GM12878 (cell line): Measurements from ENCODE around the gene GAREM2. TPM values are rescaled to one million over a fixed set of nuclear protein-coding genes. Genes with fewer than 3 reads are reported as not detected.

Source experiments
- ATAC-seq: fragments of 200-7000 bp; cut with Tn5 transposase; 3 replicates; pipeline ENCODE4 v1.9.1; 2020; ENCODE audit warnings: mild to moderate bottlenecking, moderate library complexity
- BruUV-seq: library from RNA; stranded (reverse); fragments of 400-500 nt; replicated peaks from 2 replicates; lab custom pipeline; 2021; lab: Mats Ljungman, UMichigan
- CTCF ChIA-PET: fragments of 300-600 bp; sonication (Branson Sonifier 250); formaldehyde crosslinking; extraction: SDS; loops from one replicate; lab custom pipeline; 2021; ENCODE audit warnings: inconsistent platforms; lab: Yijun Ruan, JAX
- POLR2A ChIA-PET: fragments of 350-600 bp; formaldehyde crosslinking; extraction: SDS; loops from one replicate; lab custom pipeline; 2021; ENCODE audit warnings: inconsistent platforms; lab: Charles Lee
- RAD21 ChIA-PET: fragments of 300-600 bp; sonication (Branson Sonifier 250); formaldehyde crosslinking; loops from one replicate; lab custom pipeline; 2023; ENCODE audit warnings: antibody characterized with exemption; ENCODE audit not compliant: unreplicated experiment; lab: Charles Lee
- SMC1A ChIA-PET: fragments of 300-600 bp; sonication (Branson Sonifier 250); formaldehyde crosslinking; loops from one replicate; lab custom pipeline; 2023; ENCODE audit not compliant: unreplicated experiment, uncharacterized antibody; lab: Charles Lee
- DNase-seq: peaks from one replicate; pipeline ENCODE4 v3.0.0-alpha.2; 2011; ENCODE audit warnings: low read depth, low spot score
- FAIRE-seq: peaks from 3 replicates; lab custom pipeline; 2011; peaks lifted over from hg19 to GRCh38; lab: Jason Lieb, UNC
- H2AFZ ChIP-seq: 2 replicates; pipeline ENCODE4 v1.6.0; 2011; ENCODE audit warnings: low read depth, low read length, control low read depth; ENCODE audit not compliant: control insufficient read depth
- H3K27ac ChIP-seq: 2 replicates; pipeline ENCODE4 v1.5.1; 2011; ENCODE audit warnings: control low read depth; ENCODE audit not compliant: control insufficient read depth, insufficient read depth
- H3K27me3 ChIP-seq, 2 experiments: replicated peaks in 1 of 2; 2 replicates each; pipeline versions ENCODE4 v1.6.0 to v1.6.1; 2011; ENCODE audit warnings: low read length in 1 of 2; ENCODE audit not compliant: control insufficient read depth in 2 of 2, insufficient read depth in 2 of 2
- H3K36me3 ChIP-seq, 2 experiments: 2 replicates each; pipeline ENCODE4 v1.5.1; 2011; ENCODE audit warnings: low read length in 1 of 2; ENCODE audit not compliant: control insufficient read depth in 2 of 2, insufficient read depth in 2 of 2
- H3K4me1 ChIP-seq: 2 replicates; pipeline ENCODE4 v1.6.1; 2011; ENCODE audit warnings: mild to moderate bottlenecking, low read length, moderate library complexity, mixed read lengths; ENCODE audit not compliant: control insufficient read depth, insufficient read depth
- H3K4me2 ChIP-seq: 2 replicates; pipeline ENCODE4 v1.6.0; 2011; ENCODE audit warnings: control low read depth; ENCODE audit not compliant: control insufficient read depth, insufficient read depth
- H3K4me3 ChIP-seq: fragments of 200-600 bp; sonication (generic); 2 replicates; pipeline ENCODE4 v1.5.1; 2016
- H3K79me2 ChIP-seq: 2 replicates; pipeline ENCODE4 v1.6.0; 2011; ENCODE audit warnings: low read length; ENCODE audit not compliant: control insufficient read depth, insufficient read depth
- H3K9ac ChIP-seq: 2 replicates; pipeline ENCODE4 v1.8.0; 2011; ENCODE audit warnings: low read length, control low read depth, mixed read lengths; ENCODE audit not compliant: control insufficient read depth, insufficient read depth
- H3K9me3 ChIP-seq: replicated peaks from 3 replicates; pipeline ENCODE4 v1.5.1; 2011; ENCODE audit warnings: mild to moderate bottlenecking, low read length; ENCODE audit not compliant: control insufficient read depth, insufficient read depth
- H4K20me1 ChIP-seq: 2 replicates; pipeline ENCODE4 v1.6.0; 2011; ENCODE audit not compliant: control insufficient read depth, insufficient read depth
- BHLHE40 ChIP-seq, 2 experiments: fragments of 450-650 bp in 1 of 2; IDR thresholded peaks; 2 replicates each; pipeline ENCODE4 v1.6.1; 2011 to 2017; ENCODE audit warnings: low read depth in 2 of 2, borderline replicate concordance in 1 of 2, improper control_type of control experiment in 1 of 2, low read length in 1 of 2, mild to moderate bottlenecking in 1 of 2
- CBX5 ChIP-seq: sonication (generic); IDR thresholded peaks from 2 replicates; pipeline ENCODE4 v1.6.1; 2016; ENCODE audit warnings: low read depth, moderate library complexity, mild to moderate bottlenecking, inconsistent platforms
- KAT2A ChIP-seq: conservative IDR thresholded peaks from 2 replicates; pipeline ENCODE4 v1.6.1; 2011; ENCODE audit warnings: low read depth, low read length; ENCODE audit not compliant: control insufficient read depth
- MAX ChIP-seq: IDR thresholded peaks from 2 replicates; pipeline ENCODE4 v1.6.1; 2012; ENCODE audit warnings: low read depth, low read length, improper control_type of control experiment
- NFXL1 ChIP-seq: fragments of 450-650 bp; IDR thresholded peaks from 2 replicates; pipeline ENCODE4 v1.6.1; 2017; ENCODE audit warnings: antibody characterized with exemption, mild to moderate bottlenecking, borderline replicate concordance
- NFYB ChIP-seq: IDR thresholded peaks from 2 replicates; pipeline ENCODE4 v1.6.1; 2011; ENCODE audit warnings: low read depth, mild to moderate bottlenecking, low read length, improper control_type of control experiment, moderate library complexity; ENCODE audit not compliant: insufficient read depth
- SMC3 ChIP-seq: IDR thresholded peaks from 2 replicates; pipeline ENCODE4 v1.6.1; 2011; ENCODE audit warnings: low read length, improper control_type of control experiment, borderline replicate concordance
- WGBS: methylation state at CpG from one replicate; pipeline ENCODE4 v1.1.6; 2016; ENCODE audit warnings: low lambda C conversion rate; ENCODE audit not compliant: insufficient replicate concordance, insufficient coverage; ENCODE audit errors: missing lambda C conversion rate; 5-methylcytosine and 5-hydroxymethylcytosine counted together
- in situ Hi-C: fragments of 300-500 bp; cut with MboI; formaldehyde crosslinking; loops from 9 replicates; pipeline ENCODE4 v1.14.3; 2018; ENCODE audit warnings: mixed read lengths
- intact Hi-C: fragments of 100-400 bp; cut with micrococcal nuclease; formaldehyde crosslinking; loops from one replicate; pipeline ENCODE4 v1.14.2; 2022; ENCODE audit not compliant: unreplicated experiment
- polyA plus RNA-seq, 11 experiments: library from polyadenylated mRNA; depleted of rRNA in 4 of 11; unstranded in 6 of 11; stranded (reverse) in 5 of 11; fragments of >200 nt; fragmentation: Nextera tagmentation in 4 of 11; fragmentation: Illumina TruSeq in 1 of 11; extraction: Ambion mirVana in 4 of 11; extraction: Trizol in 1 of 11; gene quantifications; 1 replicate in 1 of 11; 2 replicates in 10 of 11; pipeline versions ENCODE4 v1.2.1 to v1.2.3, GENCODE V29; 2011 to 2016; ENCODE audit warnings: inconsistent platforms in 2 of 11, missing spikeins in 2 of 11, low read depth in 1 of 11
- total RNA-seq, 4 experiments: library from RNA; depleted of rRNA in 3 of 4; stranded (reverse); fragments of >200 nt in 3 of 4; fragmentation: Illumina TruSeq in 1 of 4; extraction: Trizol in 1 of 4; gene quantifications; 2 replicates each; pipeline versions ENCODE4 v1.2.1 to v1.2.3, GENCODE V29; 2013 to 2021
- TF ChIP-seq, protein P1 (sequence below): fragments of 450-650 bp; IDR thresholded peaks from 2 replicates; pipeline ENCODE4 v1.6.1; 2018; ENCODE audit warnings: mild to moderate bottlenecking, low read depth, moderate library complexity; ENCODE audit not compliant: partially characterized antibody
- TF ChIP-seq, protein P2 (sequence below): fragments of 150-350 bp; IDR thresholded peaks from 2 replicates; pipeline ENCODE4 v1.6.1; 2016; ENCODE audit warnings: low read depth, low read length

The GAREM2 gene
- total and polyA plus RNA-seq, 10 of the 15 experiments (the other 5 are each of a cell fraction or from before 2014, with no cell fraction given) = 0.06 to 1.4 (median 0.44) TPM

DNA sequence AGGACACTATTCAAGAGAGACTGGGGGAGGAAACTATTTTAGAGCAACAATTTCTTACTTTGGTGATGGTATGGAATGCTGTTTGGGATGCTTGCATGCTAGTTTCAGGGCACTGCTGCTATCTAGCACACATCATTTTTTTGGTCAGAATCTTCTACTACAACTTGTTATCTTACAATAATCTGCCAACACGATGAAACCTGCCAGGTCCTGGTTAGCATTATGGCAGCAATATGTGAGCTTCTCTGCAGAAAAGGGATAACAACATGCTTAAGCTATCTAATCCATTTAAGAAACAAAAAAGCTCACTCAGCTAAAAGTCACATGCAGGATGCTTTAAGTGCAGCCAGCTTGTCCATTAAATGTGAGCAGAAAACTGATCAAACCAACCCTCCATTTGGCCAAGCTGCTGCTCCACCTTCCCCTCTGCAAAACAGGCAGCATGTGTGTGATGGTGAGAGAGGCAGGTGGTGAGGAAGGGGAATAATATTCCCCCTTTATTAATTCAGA lies 30.1 kb downstream of the GAREM2 start:
- Histone ChIP-seq H3K36me3 (peaks cover 4 to 34% of the 10 kb centered on the region in 2 experiments), H3K4me3 (no peak overlapping the region), H3K9ac (no peak overlapping the region), H3K9me3 (peaks cover 6% of the 10 kb centered on the region; the same call in 2 of the 3 replicates), H3K27ac (no peak overlapping the region), H3K4me2 (no peak overlapping the region), H3K27me3 (no peaks in the 10 kb centered on the region), H3K4me1 (no peaks in the 10 kb centered on the region), H4K20me1 (no peaks in the 10 kb centered on the region), H3K79me2 (no peaks in the 10 kb centered on the region), H2AFZ (no peak overlapping the region)
- no peak for FAIRE-seq
- DNase-seq = no peak
- in situ Hi-C loops (no loop called here), intact Hi-C loops (no loop called here)
- no peak for TF ChIP-seq CBX5
- WGBS = 100% methylated on average over 1 of the region's 1 CpG
- POLR2A ChIA-PET = no interaction called here
- SMC1A ChIA-PET = interaction anchor here (0.6 kb wide), 1 partner anchor 8 kb away, joined by 3 read pairs; no protein-coding TSS in a partner anchor
- BruUV-seq = TSS peak; percentile 37
- CTCF ChIA-PET = no interaction called here
- no peak for ATAC-seq
- RAD21 ChIA-PET = no interaction called here

DNA sequence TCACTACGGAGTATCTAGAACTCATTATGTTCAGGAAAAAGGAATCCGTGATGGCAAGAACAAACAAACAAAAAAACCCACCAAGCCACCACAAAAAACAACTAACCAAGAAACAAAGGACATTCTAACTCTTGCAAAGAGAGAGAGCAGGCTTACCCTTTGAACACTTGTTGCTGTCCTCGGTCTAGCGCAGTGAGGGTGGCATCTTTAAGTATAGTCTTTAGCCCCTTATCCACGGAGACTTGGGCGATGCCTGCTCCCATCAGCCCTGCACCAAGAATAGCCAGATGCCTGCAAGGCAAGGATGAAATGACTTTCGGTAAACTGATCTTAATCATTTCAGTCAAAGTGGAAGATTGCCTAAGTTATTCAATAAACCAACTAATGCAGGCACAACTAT lies 31.0 kb downstream of the GAREM2 start:
- DNase-seq = no peak
- H3K79me2 ChIP-seq = no peaks in the 10 kb centered on the region
- BruUV-seq = no TSS peak
- in situ Hi-C loops (no loop called here), intact Hi-C loops (no loop called here)
- ATAC-seq = no peak
- ChIA-PET POLR2A (interaction anchor here (0.6 kb wide), 1 partner anchor 57 kb away, joined by 4 read pairs; no protein-coding TSS in a partner anchor), CTCF (interaction anchor here (0.5 kb wide), 1 partner anchor 292 kb away, joined by 3 read pairs; no protein-coding TSS in a partner anchor), SMC1A (no interaction called here), RAD21 (no interaction called here)
- no peaks in the 10 kb centered on the region; the same call in 2 of the 3 replicates for H3K9me3 ChIP-seq
- no peak overlapping the region for H3K4me2 ChIP-seq
- no peak overlapping the region for H3K9ac ChIP-seq
- FAIRE-seq = no peak
- WGBS = 98% methylated on average over 7 of the region's 7 CpGs
- no peaks in the 10 kb centered on the region for H3K27me3 ChIP-seq
- no peaks in the 10 kb centered on the region for H4K20me1 ChIP-seq
- no peaks in the 10 kb centered on the region for H3K4me1 ChIP-seq
- H3K4me3 ChIP-seq = no peak overlapping the region
- H3K27ac ChIP-seq = no peak overlapping the region
- H2AFZ ChIP-seq = no peak overlapping the region
- H3K36me3 ChIP-seq = peaks cover 4 to 28% of the 10 kb centered on the region in 2 experiments
- TF ChIP-seq SMC3 (no peak), KAT2A (no peak), BHLHE40 (IDR thresholded peaks at IDR 0.05; ENCODE audit: borderline replicate concordance in 1 of 2, low read depth in 2 of 2, low read length in 1 of 2) (no peak), NFYB (no peak), NFXL1 (no peak), MAX (no peak)
- TF ChIP-seq, protein P1, sequence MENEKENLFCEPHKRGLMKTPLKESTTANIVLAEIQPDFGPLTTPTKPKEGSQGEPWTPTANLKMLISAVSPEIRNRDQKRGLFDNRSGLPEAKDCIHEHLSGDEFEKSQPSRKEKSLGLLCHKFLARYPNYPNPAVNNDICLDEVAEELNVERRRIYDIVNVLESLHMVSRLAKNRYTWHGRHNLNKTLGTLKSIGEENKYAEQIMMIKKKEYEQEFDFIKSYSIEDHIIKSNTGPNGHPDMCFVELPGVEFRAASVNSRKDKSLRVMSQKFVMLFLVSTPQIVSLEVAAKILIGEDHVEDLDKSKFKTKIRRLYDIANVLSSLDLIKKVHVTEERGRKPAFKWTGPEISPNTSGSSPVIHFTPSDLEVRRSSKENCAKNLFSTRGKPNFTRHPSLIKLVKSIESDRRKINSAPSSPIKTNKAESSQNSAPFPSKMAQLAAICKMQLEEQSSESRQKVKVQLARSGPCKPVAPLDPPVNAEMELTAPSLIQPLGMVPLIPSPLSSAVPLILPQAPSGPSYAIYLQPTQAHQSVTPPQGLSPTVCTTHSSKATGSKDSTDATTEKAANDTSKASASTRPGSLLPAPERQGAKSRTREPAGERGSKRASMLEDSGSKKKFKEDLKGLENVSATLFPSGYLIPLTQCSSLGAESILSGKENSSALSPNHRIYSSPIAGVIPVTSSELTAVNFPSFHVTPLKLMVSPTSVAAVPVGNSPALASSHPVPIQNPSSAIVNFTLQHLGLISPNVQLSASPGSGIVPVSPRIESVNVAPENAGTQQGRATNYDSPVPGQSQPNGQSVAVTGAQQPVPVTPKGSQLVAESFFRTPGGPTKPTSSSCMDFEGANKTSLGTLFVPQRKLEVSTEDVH = no peak
- TF ChIP-seq, protein P2, sequence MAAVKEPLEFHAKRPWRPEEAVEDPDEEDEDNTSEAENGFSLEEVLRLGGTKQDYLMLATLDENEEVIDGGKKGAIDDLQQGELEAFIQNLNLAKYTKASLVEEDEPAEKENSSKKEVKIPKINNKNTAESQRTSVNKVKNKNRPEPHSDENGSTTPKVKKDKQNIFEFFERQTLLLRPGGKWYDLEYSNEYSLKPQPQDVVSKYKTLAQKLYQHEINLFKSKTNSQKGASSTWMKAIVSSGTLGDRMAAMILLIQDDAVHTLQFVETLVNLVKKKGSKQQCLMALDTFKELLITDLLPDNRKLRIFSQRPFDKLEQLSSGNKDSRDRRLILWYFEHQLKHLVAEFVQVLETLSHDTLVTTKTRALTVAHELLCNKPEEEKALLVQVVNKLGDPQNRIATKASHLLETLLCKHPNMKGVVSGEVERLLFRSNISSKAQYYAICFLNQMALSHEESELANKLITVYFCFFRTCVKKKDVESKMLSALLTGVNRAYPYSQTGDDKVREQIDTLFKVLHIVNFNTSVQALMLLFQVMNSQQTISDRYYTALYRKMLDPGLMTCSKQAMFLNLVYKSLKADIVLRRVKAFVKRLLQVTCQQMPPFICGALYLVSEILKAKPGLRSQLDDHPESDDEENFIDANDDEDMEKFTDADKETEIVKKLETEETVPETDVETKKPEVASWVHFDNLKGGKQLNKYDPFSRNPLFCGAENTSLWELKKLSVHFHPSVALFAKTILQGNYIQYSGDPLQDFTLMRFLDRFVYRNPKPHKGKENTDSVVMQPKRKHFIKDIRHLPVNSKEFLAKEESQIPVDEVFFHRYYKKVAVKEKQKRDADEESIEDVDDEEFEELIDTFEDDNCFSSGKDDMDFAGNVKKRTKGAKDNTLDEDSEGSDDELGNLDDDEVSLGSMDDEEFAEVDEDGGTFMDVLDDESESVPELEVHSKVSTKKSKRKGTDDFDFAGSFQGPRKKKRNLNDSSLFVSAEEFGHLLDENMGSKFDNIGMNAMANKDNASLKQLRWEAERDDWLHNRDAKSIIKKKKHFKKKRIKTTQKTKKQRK = no peak
